GM21529 (cell line): ENCODE measurements around the gene NBPF20.
A peak's percentile ranks its signal among the peaks of the same experiment; 100 is the strongest.
"Not testable (repeated sequence)": the region's sequence is repeated elsewhere in the genome, so short reads cannot be mapped to it uniquely, and the experiment has no call there.

Source experiments
- ATAC-seq: cut with Tn5 transposase; IDR thresholded peaks from one replicate; pipeline ENCODE4 v1.9.1; 2021; ENCODE audit not compliant: unreplicated experiment

Gene NBPF20

DNA sequence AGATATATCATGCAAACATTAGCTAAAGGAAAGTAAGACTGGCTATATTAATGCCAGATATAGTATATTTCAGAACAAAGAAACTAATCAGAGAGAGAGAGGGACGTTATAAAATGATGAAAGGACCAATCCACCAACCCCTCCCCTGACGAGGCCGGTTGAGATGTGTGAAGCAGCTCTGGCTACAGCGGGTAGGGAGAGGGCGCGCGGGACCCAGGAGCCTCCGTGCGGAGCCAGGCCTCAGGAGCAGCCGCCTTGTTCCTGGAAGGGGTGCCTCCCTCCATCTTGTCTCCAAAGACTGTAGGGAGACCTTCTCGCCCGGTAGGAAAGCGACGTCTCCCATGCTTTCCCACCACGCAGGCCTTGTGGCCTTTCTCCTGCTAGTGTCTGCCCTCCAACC, 5.4 kb upstream of the NBPF20 start:
- ATAC-seq: not testable (repeated sequence)

DNA sequence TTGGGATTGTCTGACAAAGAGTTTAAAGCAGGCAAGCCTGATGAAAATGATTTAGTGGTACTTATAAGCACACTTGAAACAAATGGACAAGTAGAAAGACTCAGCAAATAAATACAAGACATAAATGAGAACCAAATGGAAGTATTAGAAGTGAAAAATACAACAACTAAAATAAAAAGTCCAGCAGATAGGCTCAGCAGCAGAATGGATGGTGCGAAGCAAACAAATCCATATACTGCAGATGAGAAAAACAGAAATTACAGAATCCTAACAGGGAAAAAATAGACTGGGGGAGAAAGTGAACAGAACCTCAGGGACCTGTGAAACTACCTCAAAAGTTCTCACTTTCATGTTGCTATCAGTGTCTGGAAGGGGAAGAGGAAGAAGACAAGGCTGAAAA, 3.9 kb upstream of the NBPF20 start:
- ATAC-seq: not testable (repeated sequence)

DNA sequence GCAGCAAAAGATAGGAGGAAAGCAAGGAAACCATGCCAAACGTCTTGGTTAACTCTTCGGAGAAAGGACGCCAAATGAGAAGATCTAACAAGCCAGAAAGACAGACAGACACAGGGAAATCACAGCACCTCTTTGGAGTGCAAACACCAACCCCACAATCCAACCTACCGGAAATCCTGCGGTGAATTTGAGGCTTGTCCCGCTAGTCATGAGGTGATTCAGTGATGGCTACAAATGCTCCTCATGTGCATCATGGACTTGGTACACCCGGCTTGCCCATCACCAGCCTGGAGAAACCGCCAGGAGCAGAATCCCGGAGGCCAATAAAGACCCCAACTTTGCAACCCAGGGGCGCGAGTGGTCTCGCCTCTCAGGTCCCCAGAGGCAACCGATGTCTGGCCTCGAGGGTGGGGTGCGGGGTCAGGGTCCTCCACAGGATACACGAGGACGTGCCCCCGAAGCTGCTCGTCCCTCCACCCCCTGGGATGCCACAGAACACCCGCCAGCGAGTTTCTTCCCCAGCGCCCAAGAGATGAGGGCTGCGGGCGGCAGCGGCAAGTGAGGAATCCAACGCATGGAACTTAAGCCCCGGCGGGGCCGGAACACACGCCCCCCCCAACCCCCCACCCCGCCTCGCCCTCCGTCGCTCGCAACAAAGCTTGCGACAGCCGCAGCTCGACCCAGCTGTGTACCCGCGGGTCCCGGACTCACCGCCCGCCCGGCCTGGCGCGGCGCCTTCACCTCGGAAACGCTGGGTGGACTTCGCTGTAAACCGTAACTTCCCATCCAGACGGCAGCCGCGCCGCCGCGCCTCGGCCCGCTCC, 579 bp downstream of the NBPF20 start:
- ATAC-seq: peak; percentile 64

DNA sequence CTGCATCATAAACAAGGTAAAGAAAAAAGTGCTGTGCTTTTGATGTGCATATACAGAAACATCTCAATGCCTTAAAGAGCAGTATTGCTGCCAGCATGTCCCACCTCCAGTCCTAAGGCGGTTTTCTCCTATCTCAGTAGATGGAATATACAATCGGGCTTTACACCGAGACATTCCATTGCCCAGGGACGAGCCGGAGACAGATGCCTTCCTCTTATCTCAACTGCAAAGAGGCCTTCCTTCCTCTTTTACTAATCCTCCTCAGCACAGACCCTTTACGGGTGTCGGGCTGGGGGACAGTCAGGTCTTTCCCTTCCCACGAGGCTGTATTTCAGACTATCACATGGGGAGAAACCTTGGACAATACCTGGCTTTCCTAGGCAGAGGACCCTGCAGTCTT, 10.3 kb downstream of the NBPF20 start:
- not testable (repeated sequence) for ATAC-seq

DNA sequence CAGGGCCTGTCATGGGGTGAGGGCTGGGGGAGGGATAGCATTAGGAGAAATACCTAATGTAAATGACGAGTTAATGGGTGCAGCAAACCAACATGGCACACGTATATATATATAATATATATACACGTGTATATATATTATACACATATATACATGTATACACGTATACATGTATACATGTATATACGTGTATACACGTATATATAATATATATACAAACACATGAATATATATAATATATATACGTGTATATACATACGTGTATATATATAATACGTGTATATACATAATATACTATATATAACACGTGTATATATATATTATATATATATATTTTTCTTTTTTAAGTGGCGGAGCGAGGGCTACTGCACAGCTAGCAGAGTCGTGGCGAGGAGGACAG, 18.1 kb downstream of the NBPF20 start:
- ATAC-seq: not testable (repeated sequence)

DNA sequence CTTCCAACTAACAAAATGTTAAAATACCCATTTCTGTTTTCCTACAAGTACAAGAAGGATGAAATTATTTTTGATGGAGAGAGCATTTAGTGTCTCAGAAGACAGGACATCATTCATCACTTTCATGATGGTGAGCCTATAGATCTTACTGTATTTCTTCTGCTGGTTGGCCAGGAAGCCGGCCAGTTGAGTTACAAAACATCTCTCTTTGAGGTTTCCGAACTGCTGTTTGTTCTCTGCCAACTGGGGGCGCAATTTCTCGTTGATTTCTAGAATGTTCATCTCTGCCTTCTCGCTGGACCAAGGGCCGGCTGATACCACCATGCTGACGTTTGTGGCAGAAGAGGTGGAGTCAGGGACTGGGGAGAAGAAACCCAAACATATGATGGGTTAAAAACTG, 20.5 kb downstream of the NBPF20 start:
- not testable (repeated sequence) for ATAC-seq

DNA sequence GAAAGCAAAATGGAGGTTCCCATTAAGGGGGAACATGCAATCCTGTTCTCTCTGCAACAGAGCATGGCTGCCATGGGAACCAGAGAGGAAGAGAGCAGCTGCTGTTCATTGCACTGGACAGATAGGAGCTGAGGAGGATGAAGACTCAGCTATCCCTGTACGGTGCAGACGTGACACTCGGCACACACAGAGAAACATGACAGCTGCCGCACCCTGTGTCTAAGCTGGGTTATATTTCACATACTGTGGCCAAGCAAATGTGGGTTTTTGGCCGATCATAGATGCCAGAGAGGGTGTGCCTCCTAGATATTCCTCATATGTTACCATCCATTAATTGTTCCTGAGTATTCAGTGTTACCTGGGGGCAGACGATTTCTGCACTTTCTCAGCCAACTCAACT, 24.7 kb downstream of the NBPF20 start:
- ATAC-seq: not testable (repeated sequence)
